Endothelial cell of umbilical vein (primary cell): Measurements from ENCODE around the gene TRPC4AP. TPM values are rescaled to one million over a fixed set of nuclear protein-coding genes. Genes with fewer than 3 reads are reported as not detected.

Experiments
- BruUV-seq: library from RNA; stranded (reverse); fragments of 400-500 nt; replicated peaks from 2 replicates; lab custom pipeline; 2021; lab: Mats Ljungman, UMichigan
- CTCF ChIA-PET: fragments of 300-600, 350-600 bp; sonication (Branson Sonifier 250); formaldehyde crosslinking; loops from one replicate; lab custom pipeline; 2021; ENCODE audit warnings: antibody characterized with exemption, inconsistent platforms; lab: Charles Lee
- POLR2A ChIA-PET: fragments of 300-600, 350-600 bp; sonication (Branson Sonifier 250); formaldehyde crosslinking; loops from one replicate; lab custom pipeline; 2021; ENCODE audit warnings: antibody characterized with exemption, inconsistent platforms; lab: Charles Lee
- DNase-seq: peaks from one replicate; pipeline ENCODE4 v3.0.0-alpha.2; 2011; ENCODE audit warnings: low read depth, low spot score
- FAIRE-seq: peaks from 2 replicates; lab custom pipeline; 2011; peaks lifted over from hg19 to GRCh38; lab: Jason Lieb, UNC
- H2AFZ ChIP-seq: 2 replicates; pipeline ENCODE4 v1.6.0; 2012; ENCODE audit warnings: low read depth, low read length, control low read depth, inconsistent platforms
- H3K27ac ChIP-seq: 2 replicates; pipeline ENCODE4 v1.5.1; 2011; ENCODE audit warnings: low read depth, mild to moderate bottlenecking, control low read depth, low read length, moderate library complexity; ENCODE audit not compliant: insufficient read depth
- H3K27me3 ChIP-seq, 2 experiments: 2 replicates each; pipeline versions ENCODE4 v1.6.0 to v1.6.1; 2011; ENCODE audit warnings: low read length in 2 of 2, mixed read lengths in 1 of 2; ENCODE audit not compliant: control insufficient read depth in 2 of 2, insufficient read depth in 2 of 2
- H3K36me3 ChIP-seq, 2 experiments: 2 replicates in 1 of 2; 3 replicates in 1 of 2; pipeline ENCODE4 v1.5.1; 2011; ENCODE audit warnings: low read length in 2 of 2, mild to moderate bottlenecking in 1 of 2, moderate library complexity in 1 of 2; ENCODE audit not compliant: control insufficient read depth in 2 of 2, insufficient read depth in 2 of 2; ENCODE audit errors: extremely low read depth in 1 of 2
- H3K4me1 ChIP-seq: 3 replicates; pipeline ENCODE4 v1.5.1; 2011; ENCODE audit warnings: mild to moderate bottlenecking, low read length; ENCODE audit not compliant: control insufficient read depth, insufficient read depth; ENCODE audit errors: extremely low read depth
- H3K4me2 ChIP-seq: 2 replicates; pipeline ENCODE4 v1.6.1; 2011; ENCODE audit warnings: low read length, control low read depth, mixed read lengths; ENCODE audit not compliant: insufficient read depth
- H3K4me3 ChIP-seq, 3 experiments: fragments of 200-600 bp in 1 of 3; sonication (generic), shearing (Covaris generic) in 1 of 3; replicated peaks in 1 of 3; 2 replicates each; pipeline ENCODE4 v1.5.1; 2011 to 2016; ENCODE audit warnings: control low read depth in 3 of 3, low read length in 3 of 3, mild to moderate bottlenecking in 2 of 3, inconsistent platforms in 1 of 3, low read depth in 1 of 3, moderate library complexity in 1 of 3; ENCODE audit not compliant: insufficient read depth in 1 of 3
- H3K79me2 ChIP-seq: 2 replicates; pipeline ENCODE4 v1.6.0; 2012; ENCODE audit warnings: low read length, inconsistent platforms; ENCODE audit not compliant: control insufficient read depth, insufficient read depth
- H3K9ac ChIP-seq: replicated peaks from 2 replicates; pipeline ENCODE3; 2011; ENCODE audit warnings: low read length, control low read depth; ENCODE audit not compliant: insufficient read depth; ENCODE audit errors: extremely low read depth
- H3K9me1 ChIP-seq: replicated peaks from 3 replicates; pipeline ENCODE4 v1.6.0; 2011; ENCODE audit warnings: mild to moderate bottlenecking, low read length; ENCODE audit not compliant: control insufficient read depth, insufficient read depth; ENCODE audit errors: extremely low read depth
- H3K9me3 ChIP-seq: replicated peaks from 2 replicates; pipeline ENCODE4 v1.5.1; 2012; ENCODE audit warnings: low read length, inconsistent platforms; ENCODE audit not compliant: control insufficient read depth, insufficient read depth
- H4K20me1 ChIP-seq: replicated peaks from 2 replicates; pipeline ENCODE3; 2011; ENCODE audit warnings: mild to moderate bottlenecking, low read length; ENCODE audit not compliant: control insufficient read depth, insufficient read depth; ENCODE audit errors: extremely low read depth
- EZH2 ChIP-seq: IDR thresholded peaks from 2 replicates; pipeline ENCODE4 v1.6.1; 2012; ENCODE audit warnings: borderline replicate concordance, low read depth, mild to moderate bottlenecking, moderate library complexity, low read length, inconsistent platforms; ENCODE audit not compliant: severe bottlenecking
- FOS ChIP-seq: IDR thresholded peaks from 2 replicates; pipeline ENCODE4 v1.6.1; 2011; ENCODE audit warnings: mild to moderate bottlenecking, low read length, moderate library complexity, borderline replicate concordance; ENCODE audit not compliant: insufficient read depth
- GATA2 ChIP-seq: IDR thresholded peaks from 2 replicates; pipeline ENCODE4 v1.7.0; 2011; ENCODE audit warnings: low read depth, mild to moderate bottlenecking, moderate library complexity, mixed read lengths, low read length; ENCODE audit not compliant: insufficient read length, insufficient read depth
- JUN ChIP-seq: IDR thresholded peaks from 2 replicates; pipeline ENCODE4 v1.6.1; 2011; ENCODE audit warnings: borderline replicate concordance, low read depth; ENCODE audit not compliant: insufficient read length, insufficient read depth
- MYC ChIP-seq: IDR thresholded peaks from one replicate; pipeline ENCODE4 v1.6.1; 2011; ENCODE audit warnings: mild to moderate bottlenecking, low read depth, low read length
- POLR2A ChIP-seq: IDR thresholded peaks from 2 replicates; pipeline ENCODE4 v1.6.1; 2012; ENCODE audit warnings: low read depth, mild to moderate bottlenecking, control low read depth, low read length
- POLR2AphosphoS5 ChIP-seq: IDR thresholded peaks from 2 replicates; pipeline ENCODE4 v1.6.1; 2012; ENCODE audit warnings: low read depth, mild to moderate bottlenecking, control low read depth, low read length, moderate library complexity; ENCODE audit not compliant: insufficient read depth
- dilution Hi-C: fragments of 300-500 bp; cut with MboI; formaldehyde crosslinking; loops from one replicate; pipeline ENCODE4 v1.15.0; 2019; ENCODE audit warnings: low sequenced_read_pairs; ENCODE audit not compliant: extremely low pct_ligation_motif_present
- intact Hi-C: fragments of 100-400 bp; cut with micrococcal nuclease; formaldehyde crosslinking; loops from one replicate; pipeline ENCODE4 v1.10.0; 2022
- polyA plus RNA-seq, 4 experiments: library from polyadenylated mRNA; depleted of rRNA in 3 of 4; stranded (reverse) in 3 of 4; unstranded in 1 of 4; fragments of >200 nt; gene quantifications; 2 replicates each; pipeline versions ENCODE4 v1.2.1 to v1.2.3, GENCODE V29; 2011 to 2012; ENCODE audit warnings: missing spikeins in 1 of 4
- total RNA-seq: library from RNA; stranded (reverse); gene quantifications from 2 replicates; pipeline ENCODE4 v1.2.3, GENCODE V29; 2021
- TF ChIP-seq, protein P1 (sequence below): IDR thresholded peaks from 2 replicates; pipeline ENCODE4 v1.6.1; 2011; ENCODE audit not compliant: insufficient read depth, insufficient read length
- TF ChIP-seq, protein P2 (sequence below), 2 donors: IDR thresholded peaks; 1 replicate in 1 of 2; 2 replicates in 1 of 2; pipeline ENCODE4 v1.5.1; 2011; ENCODE audit warnings: low read length in 2 of 2, mild to moderate bottlenecking in 2 of 2, moderate library complexity in 2 of 2, control low read depth in 1 of 2, inconsistent platforms in 1 of 2, low read depth in 1 of 2; ENCODE audit not compliant: insufficient read depth in 1 of 2; ENCODE audit errors: extremely low read depth in 1 of 2

Gene TRPC4AP
- total and polyA plus RNA-seq, 2 donors (not counting 3 experiments of a cell fraction or from before 2014, with no cell fraction given), result 89.0 to 103 TPM

GRCh38 chr20:34978092-34978744, 114.4 kb downstream of the TRPC4AP start:
- no peak for FAIRE-seq
- Histone ChIP-seq H3K9me3 (no peaks in the 10 kb centered on the region), H3K9me1 (no peaks in the 10 kb centered on the region), H2AFZ (no peak overlapping the region), H3K9ac (no peak overlapping the region), H3K36me3 (no peaks in the 10 kb centered on the region), H3K79me2 (no peaks in the 10 kb centered on the region), H3K4me2 (no peak overlapping the region), H3K4me3 (no peak overlapping the region), H3K27ac (no peak overlapping the region), H4K20me1 (no peaks in the 10 kb centered on the region), H3K27me3 (no peaks in the 10 kb centered on the region), H3K4me1 (no peaks in the 10 kb centered on the region)
- no TSS peak for BruUV-seq
- intact Hi-C loops (no loop called here), dilution Hi-C loops (no loop called here)
- TF ChIP-seq FOS (no peak), POLR2A (no peak), GATA2 (no peak), POLR2AphosphoS5 (no peak), JUN (no peak), MYC (no peak), EZH2 (no peak)
- TF ChIP-seq, protein P1, sequence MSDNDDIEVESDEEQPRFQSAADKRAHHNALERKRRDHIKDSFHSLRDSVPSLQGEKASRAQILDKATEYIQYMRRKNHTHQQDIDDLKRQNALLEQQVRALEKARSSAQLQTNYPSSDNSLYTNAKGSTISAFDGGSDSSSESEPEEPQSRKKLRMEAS, result no peak
- TF ChIP-seq, protein P2, sequence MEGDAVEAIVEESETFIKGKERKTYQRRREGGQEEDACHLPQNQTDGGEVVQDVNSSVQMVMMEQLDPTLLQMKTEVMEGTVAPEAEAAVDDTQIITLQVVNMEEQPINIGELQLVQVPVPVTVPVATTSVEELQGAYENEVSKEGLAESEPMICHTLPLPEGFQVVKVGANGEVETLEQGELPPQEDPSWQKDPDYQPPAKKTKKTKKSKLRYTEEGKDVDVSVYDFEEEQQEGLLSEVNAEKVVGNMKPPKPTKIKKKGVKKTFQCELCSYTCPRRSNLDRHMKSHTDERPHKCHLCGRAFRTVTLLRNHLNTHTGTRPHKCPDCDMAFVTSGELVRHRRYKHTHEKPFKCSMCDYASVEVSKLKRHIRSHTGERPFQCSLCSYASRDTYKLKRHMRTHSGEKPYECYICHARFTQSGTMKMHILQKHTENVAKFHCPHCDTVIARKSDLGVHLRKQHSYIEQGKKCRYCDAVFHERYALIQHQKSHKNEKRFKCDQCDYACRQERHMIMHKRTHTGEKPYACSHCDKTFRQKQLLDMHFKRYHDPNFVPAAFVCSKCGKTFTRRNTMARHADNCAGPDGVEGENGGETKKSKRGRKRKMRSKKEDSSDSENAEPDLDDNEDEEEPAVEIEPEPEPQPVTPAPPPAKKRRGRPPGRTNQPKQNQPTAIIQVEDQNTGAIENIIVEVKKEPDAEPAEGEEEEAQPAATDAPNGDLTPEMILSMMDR (IDR thresholded peaks at IDR 0.05; ENCODE audit: extremely low read depth in 1 of 2, insufficient read depth in 1 of 2, low read depth in 1 of 2, low read length in 2 of 2), result no peak
- no peak for DNase-seq
- ChIA-PET POLR2A (no interaction called here), CTCF (interaction anchor here (1.8 kb wide), 1 partner anchor 104 kb away, joined by 4 read pairs; no protein-coding TSS in a partner anchor)
